Activated CD8-positive, alpha-beta T cell treated with anti-CD3 and anti-CD28 coated beads, Interleukin-2, amount 10 ng/mL, durations not matched to agents 7 days and 5 days (primary cell): Measurements from ENCODE around the gene MEX3A. TPM values are rescaled to one million over a fixed set of nuclear protein-coding genes. Genes with fewer than 3 reads are reported as not detected.

Source experiments
- ATAC-seq: fragments of 150-1000 bp; cut with Tn5 transposase; one replicate; pipeline ENCODE4 v1.10.0; 2021; ENCODE audit warnings: moderate library complexity
- CTCF ChIA-PET: fragments of 350-600 bp; sonication (Branson Sonifier 250); formaldehyde crosslinking; loops from one replicate; lab custom pipeline; 2021; ENCODE audit warnings: antibody characterized with exemption; lab: Charles Lee
- POLR2A ChIA-PET: fragments of 350-600 bp; sonication (Branson Sonifier 250); formaldehyde crosslinking; loops from one replicate; lab custom pipeline; 2021; ENCODE audit warnings: antibody characterized with exemption; lab: Charles Lee
- DNase-seq: peaks from one replicate; pipeline ENCODE4 v3.0.0-alpha.2; 2020
- H3K27ac Mint-ChIP-seq: one replicate; pipeline ENCODE4 v1.8.0; 2021; ENCODE audit warnings: mild to moderate bottlenecking, mixed read lengths
- H3K27me3 Mint-ChIP-seq: one replicate; pipeline ENCODE4 v1.8.0; 2021; ENCODE audit warnings: low read depth, mixed read lengths
- H3K36me3 Mint-ChIP-seq: one replicate; pipeline ENCODE4 v1.8.0; 2021; ENCODE audit warnings: low read depth, mixed read lengths
- H3K4me1 Mint-ChIP-seq: one replicate; pipeline ENCODE4 v1.8.0; 2021; ENCODE audit warnings: low read depth, mixed read lengths
- H3K4me3 Mint-ChIP-seq: one replicate; pipeline ENCODE4 v1.8.0; 2021; ENCODE audit warnings: mild to moderate bottlenecking, mixed read lengths
- H3K9me3 Mint-ChIP-seq: one replicate; pipeline ENCODE4 v1.8.0; 2022; ENCODE audit warnings: mixed read lengths; ENCODE audit not compliant: insufficient read depth
- total RNA-seq, 2 experiments: library from RNA; stranded (reverse); gene quantifications; one replicate each; pipeline ENCODE4 v1.2.3, GENCODE V29; 2021

The MEX3A gene
- total RNA-seq, 2 experiments from 2014 or later: 0.05 TPM

DNA sequence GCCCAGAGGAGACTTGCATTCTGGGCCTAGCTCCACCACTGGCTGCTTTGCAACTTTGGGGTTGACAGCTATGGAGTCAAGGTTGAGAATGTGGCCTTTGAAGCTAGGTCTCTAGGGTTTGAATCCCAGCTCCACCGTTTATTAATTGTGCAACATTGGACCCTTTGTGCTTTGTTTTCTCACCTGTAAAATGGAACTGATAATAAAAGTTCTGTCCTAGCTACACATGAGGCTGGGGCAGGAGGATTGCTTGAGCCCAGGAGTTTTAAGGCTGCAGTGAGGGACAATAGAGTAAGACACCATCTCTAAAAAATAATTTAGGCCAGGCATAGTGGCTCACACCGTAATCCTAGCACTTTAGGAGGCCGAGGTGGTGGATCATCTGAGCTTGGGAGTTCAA, 17.0 kb upstream of the MEX3A start:
- POLR2A ChIA-PET: interaction anchor here (5.4 kb wide), 1 partner anchor 27 kb away, joined by 44 read pairs; no protein-coding TSS in a partner anchor
- CTCF ChIA-PET: interaction anchor here (0.7 to 17.6 kb wide), 10 partner anchors 7 to 260 kb away, joined by 3 to 534 read pairs (median 7); partner anchors contain the start of gene LMNA

DNA sequence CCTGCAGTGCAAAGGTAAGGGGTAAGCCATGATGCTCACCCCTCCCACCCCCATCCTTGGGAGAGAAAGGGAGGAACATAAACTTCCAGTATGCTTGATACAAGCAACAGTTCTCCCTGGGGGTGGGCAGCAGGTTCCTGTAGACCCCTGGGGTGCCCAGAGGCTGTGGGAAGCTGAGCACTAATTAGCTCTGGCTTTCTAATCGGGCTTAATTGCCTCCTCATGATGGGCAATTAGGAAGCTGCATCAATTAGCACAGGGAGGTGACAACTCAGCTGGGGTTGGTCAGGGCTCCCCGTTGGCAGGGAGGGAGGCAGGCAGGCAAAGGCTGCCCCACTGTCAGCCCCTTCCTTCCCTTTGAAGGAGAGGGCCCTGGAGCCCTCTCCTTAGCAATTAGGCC, 16.5 kb upstream of the MEX3A start:
- Mint-ChIP-seq H3K27ac (no peak overlapping the region), H3K36me3 (no peaks in the 10 kb centered on the region), H3K9me3 (no peaks in the 10 kb centered on the region), H3K27me3 (peaks cover 38% of the 10 kb centered on the region), H3K4me1 (peaks cover 45% of the 10 kb centered on the region), H3K4me3 (no peak overlapping the region)
- no peak for DNase-seq
- POLR2A ChIA-PET: interaction anchor here (2.6 to 5.4 kb wide), 2 partner anchors 16 to 28 kb away, joined by 8 to 44 read pairs; partner anchors contain the start of gene LMNA
- no peak for ATAC-seq
- CTCF ChIA-PET: interaction anchor here (0.7 to 17.6 kb wide), 9 partner anchors 8 to 260 kb away, joined by 3 to 534 read pairs (median 9); partner anchors contain the start of gene LMNA

More for the DNA sequence above, 17.0 kb upstream of the MEX3A start:
- ATAC-seq: no peak
- no peaks in the 10 kb centered on the region for H3K36me3 Mint-ChIP-seq
- DNase-seq: no peak
- no peaks in the 10 kb centered on the region for H3K9me3 Mint-ChIP-seq
- no peak overlapping the region for H3K4me3 Mint-ChIP-seq
- peaks cover 34% of the 10 kb centered on the region for H3K27me3 Mint-ChIP-seq
- H3K27ac Mint-ChIP-seq: no peak overlapping the region
- H3K4me1 Mint-ChIP-seq: peaks cover 49% of the 10 kb centered on the region

DNA sequence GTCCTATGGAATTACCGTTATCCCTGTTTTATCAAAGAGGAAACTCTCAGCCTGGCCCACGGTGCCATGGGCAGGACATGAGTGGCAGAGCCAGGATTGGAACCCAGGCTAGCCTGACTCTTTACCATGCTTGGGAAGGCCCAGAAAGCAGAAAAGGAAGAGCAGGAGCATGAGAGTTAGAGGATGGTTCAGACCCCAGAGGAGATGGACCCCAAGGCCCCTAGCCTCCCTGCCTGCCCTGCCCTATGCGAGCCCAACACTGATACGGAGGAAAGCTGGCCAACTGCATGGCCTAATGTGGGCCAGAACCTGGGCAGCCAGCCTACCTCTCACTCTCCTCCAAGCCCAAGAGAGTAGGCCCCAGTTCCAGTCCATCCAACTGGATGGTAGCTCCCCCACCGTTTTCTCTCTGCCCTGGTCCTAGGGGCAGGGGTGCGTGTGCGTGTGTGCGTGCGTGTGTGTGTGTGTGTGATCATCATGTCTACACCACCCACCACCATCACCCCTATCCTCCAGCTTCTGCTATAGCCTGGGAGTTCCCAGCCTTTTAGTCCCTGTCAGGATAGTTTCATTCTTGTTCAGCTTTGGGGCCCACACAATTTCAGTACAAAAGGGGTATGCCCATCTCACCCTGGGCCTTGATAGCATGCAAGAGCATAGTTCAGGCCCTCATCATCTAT, 15.4 kb upstream of the MEX3A start:
- Mint-ChIP-seq H3K9me3 (no peaks in the 10 kb centered on the region), H3K36me3 (no peaks in the 10 kb centered on the region), H3K27ac (no peak overlapping the region), H3K4me3 (no peak overlapping the region), H3K4me1 (peaks cover 36% of the 10 kb centered on the region), H3K27me3 (peaks cover 42% of the 10 kb centered on the region)
- ChIA-PET CTCF (interaction anchor here (0.7 to 17.6 kb wide), 27 partner anchors 7 to 348 kb away, joined by 3 to 534 read pairs (median 4); partner anchors contain the start of genes LMNA and SMG5), POLR2A (interaction anchor here (1.0 to 5.4 kb wide), 4 partner anchors 17 to 184 kb away, joined by 3 to 44 read pairs (median 6); partner anchors contain the start of genes LMNA and SMG5)
- ATAC-seq: peak; percentile 4
- no peak for DNase-seq

DNA sequence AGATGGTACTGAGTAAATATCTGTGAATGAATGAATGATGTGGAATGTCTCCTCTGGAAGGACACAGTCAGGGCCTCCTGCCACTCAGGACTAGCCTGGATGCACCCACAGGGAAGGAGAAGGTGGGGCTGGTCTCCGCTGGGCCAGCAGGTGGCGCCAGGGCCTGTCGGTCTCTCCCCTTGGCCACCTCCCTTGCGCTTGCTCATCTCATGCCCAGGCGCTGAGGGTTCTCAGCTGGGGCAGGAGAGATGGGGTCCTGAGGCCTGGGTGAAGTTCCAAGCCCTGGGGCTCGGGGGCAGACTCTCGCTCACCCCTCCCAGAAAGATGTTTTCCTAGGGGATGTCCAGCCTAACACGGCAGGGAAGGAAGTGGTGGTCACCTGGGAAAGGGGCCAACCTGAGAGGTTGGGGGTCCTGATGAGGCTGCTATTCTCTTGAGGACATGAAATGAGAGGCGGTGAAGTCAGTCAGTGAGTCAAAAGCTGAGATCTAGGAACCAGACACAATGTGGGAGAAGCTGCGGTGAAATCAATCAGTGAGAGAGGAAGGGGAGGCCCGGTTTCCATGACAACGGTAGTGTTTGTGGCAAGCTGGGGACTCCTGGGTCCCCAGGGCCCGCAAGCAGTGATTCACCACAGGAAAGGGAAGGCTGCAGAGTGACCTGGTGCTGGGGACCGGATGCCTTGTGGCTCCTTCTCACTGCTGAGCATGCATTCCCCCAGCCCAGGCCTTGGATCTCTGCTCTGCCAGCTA, 14.6 kb upstream of the MEX3A start:
- Mint-ChIP-seq H3K9me3 (no peaks in the 10 kb centered on the region), H3K27ac (peak overlapping the region; percentile 33), H3K27me3 (peaks cover 47% of the 10 kb centered on the region), H3K4me3 (peak overlapping the region; percentile 0), H3K4me1 (peaks cover 36% of the 10 kb centered on the region), H3K36me3 (no peaks in the 10 kb centered on the region)
- POLR2A ChIA-PET: interaction anchor here (1.0 to 5.4 kb wide), 5 partner anchors 9 to 185 kb away, joined by 3 to 44 read pairs (median 5); partner anchors contain the start of genes LMNA and SMG5
- CTCF ChIA-PET: interaction anchor here (0.7 to 17.6 kb wide), 34 partner anchors 8 to 348 kb away, joined by 3 to 534 read pairs (median 4); partner anchors contain the start of genes LMNA and SMG5
- ATAC-seq: peak; percentile 86
- peak; percentile 85 for DNase-seq

DNA sequence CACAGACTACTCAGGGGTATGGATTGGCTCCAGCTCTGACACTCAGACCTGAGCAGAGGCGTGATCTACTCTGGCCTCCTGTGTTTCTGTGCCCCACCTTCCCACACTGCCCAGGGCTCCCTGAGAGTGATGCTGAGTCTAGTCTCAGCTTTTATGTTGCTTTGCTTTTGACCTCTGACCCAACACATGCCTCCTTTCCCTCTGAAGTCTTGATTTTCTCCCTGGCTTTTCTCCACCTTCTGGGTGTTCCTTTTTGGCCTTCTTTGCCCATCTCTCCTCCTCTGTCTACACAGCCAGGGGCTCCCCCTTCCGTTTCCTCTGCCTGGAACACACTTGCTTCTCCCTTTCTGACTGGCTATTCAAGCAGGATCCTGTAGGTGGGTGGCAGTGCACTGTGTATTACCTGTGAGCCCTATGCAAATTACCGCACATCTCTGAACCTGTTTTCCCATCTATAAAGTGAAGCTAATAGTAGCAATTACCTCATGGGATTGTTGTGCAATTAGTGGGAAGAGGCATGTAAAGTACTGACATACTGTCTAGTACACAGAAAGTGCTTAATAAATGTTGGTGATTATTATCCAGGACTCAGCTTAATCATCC, 13.7 kb upstream of the MEX3A start:
- ATAC-seq (no peak), DNase-seq (no peak)
- peaks cover 44% of the 10 kb centered on the region for H3K27me3 Mint-ChIP-seq
- ChIA-PET CTCF (interaction anchor here (0.7 to 17.6 kb wide), 24 partner anchors 10 to 349 kb away, joined by 3 to 534 read pairs (median 4); partner anchors contain the start of genes LMNA and SSR2), POLR2A (interaction anchor here (1.1 to 5.4 kb wide), 3 partner anchors 10 to 186 kb away, joined by 5 to 44 read pairs (median 5); partner anchors contain the start of gene SMG5)
- H3K27ac Mint-ChIP-seq: no peak overlapping the region
- no peaks in the 10 kb centered on the region for H3K9me3 Mint-ChIP-seq
- peaks cover 36% of the 10 kb centered on the region for H3K4me1 Mint-ChIP-seq
- no peaks in the 10 kb centered on the region for H3K36me3 Mint-ChIP-seq
- peak overlapping the region; percentile 0 for H3K4me3 Mint-ChIP-seq

DNA sequence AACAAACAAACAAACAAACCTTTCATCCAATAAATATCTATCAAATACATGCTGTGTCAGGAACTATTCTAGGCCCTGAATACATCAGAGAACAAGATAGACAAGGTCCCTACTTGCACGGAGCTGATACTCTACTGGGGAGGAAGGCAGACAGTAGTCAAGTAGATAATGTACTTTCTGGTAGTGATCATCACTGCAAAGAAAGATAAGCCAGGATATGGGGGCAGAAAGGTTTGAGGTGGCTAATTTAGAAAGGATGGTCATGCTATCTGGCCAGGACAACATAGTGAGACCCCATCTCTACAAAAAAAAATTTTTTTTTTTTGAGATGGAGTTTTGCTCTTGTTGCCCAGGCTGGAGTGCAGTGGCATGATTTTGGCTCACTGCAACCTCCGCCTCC, 9.3 kb upstream of the MEX3A start:
- no peaks in the 10 kb centered on the region for H3K9me3 Mint-ChIP-seq
- no peak overlapping the region for H3K27ac Mint-ChIP-seq
- ChIA-PET CTCF (interaction anchor here (0.7 to 17.6 kb wide), 17 partner anchors 8 to 230 kb away, joined by 3 to 534 read pairs (median 5); partner anchors contain the start of genes LMNA and SMG5), POLR2A (no interaction called here)
- H3K36me3 Mint-ChIP-seq: no peaks in the 10 kb centered on the region
- peaks cover 18% of the 10 kb centered on the region for H3K4me1 Mint-ChIP-seq
- DNase-seq: no peak
- H3K4me3 Mint-ChIP-seq: no peak overlapping the region
- peaks cover 33% of the 10 kb centered on the region for H3K27me3 Mint-ChIP-seq
- no peak for ATAC-seq

DNA sequence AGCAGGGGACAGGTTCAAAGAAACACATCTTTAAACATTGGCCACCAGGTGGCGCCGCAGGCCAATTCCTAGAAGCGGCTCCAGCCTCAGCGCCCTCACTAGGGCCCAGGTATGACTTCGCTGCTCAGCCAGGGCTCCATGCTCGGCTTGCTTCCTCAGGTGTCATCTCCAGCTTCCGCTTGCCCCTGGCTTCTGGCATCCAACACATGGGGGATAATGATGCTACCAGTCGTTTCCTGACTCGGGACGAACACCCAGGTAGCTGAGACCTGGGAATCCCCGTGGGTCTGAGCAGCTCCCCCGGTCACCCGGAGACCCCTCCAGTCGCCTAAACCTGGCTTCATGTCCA, 8.5 kb upstream of the MEX3A start:
- Mint-ChIP-seq H3K27ac (no peak overlapping the region), H3K36me3 (no peaks in the 10 kb centered on the region), H3K9me3 (no peaks in the 10 kb centered on the region), H3K4me1 (peaks cover 15% of the 10 kb centered on the region), H3K27me3 (peaks cover 38% of the 10 kb centered on the region), H3K4me3 (no peak overlapping the region)
- POLR2A ChIA-PET: no interaction called here
- CTCF ChIA-PET: interaction anchor here (0.6 to 17.6 kb wide), 24 partner anchors 8 to 230 kb away, joined by 3 to 534 read pairs (median 4); partner anchors contain the start of genes LMNA and SMG5
- DNase-seq (peak; percentile 92), ATAC-seq (peak; percentile 98)

DNA sequence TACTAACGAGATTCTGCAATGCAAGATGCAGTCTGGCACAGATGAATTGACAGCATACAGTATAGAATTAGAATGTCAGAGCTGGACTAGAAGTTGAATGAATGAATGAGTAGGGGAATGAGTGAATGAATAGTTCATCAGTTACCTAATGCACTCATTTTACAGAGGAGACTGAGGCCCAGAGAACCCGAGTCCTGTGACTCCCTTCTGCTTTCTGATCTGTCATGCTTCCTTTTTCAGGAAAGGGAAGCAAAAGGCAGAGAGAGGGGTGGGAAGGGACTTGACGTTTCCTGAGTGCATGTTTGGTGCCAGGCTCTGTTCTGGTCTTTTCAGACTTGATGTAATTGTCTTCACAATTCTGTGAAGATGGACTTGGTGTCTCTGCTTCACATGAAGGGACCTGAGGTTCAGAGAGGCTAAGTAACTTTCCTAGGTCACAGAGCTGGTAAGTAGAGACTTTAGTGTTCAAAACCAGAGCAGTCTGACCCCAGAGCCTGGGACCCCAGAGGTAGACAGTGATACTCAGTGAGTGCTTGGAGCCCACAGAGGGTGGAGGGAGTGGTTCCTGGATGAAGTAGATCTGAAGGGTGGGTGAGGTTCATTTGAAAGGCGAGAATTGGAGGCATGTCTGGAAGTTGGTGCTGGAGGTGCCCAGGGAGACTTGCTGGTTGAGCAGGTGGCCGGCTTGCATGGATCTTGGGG, 8.0 kb upstream of the MEX3A start:
- ChIA-PET POLR2A (no interaction called here), CTCF (interaction anchor here (0.9 to 17.6 kb wide), 19 partner anchors 9 to 231 kb away, joined by 3 to 534 read pairs (median 5); partner anchors contain the start of genes LMNA and SMG5)
- no peaks in the 10 kb centered on the region for H3K36me3 Mint-ChIP-seq
- peaks cover 9% of the 10 kb centered on the region for H3K4me1 Mint-ChIP-seq
- no peak overlapping the region for H3K27ac Mint-ChIP-seq
- peaks cover 41% of the 10 kb centered on the region for H3K27me3 Mint-ChIP-seq
- no peak for DNase-seq
- H3K9me3 Mint-ChIP-seq: no peaks in the 10 kb centered on the region
- no peak overlapping the region for H3K4me3 Mint-ChIP-seq
- ATAC-seq: peak; percentile 22

DNA sequence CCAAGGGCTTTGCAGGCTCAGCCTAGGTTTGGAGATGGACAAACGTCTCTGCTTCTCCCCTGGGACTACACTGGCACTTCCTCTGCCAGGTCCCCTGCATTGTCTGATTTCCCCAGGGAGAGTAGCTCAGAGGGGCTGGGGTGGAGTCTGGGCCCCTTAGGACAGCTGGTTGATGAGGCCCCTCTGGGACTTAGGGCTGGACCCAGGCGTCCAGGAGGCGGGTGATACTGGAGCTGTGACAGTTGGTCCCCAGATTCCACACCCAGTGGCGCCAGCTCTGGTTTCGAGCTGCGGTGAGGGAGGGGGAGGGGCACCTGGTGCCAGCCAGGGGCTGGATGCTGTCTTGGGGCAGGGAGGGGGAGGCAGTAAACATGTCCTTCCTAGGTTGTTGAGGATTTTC, 7.4 kb upstream of the MEX3A start:
- Mint-ChIP-seq H3K27ac (no peak overlapping the region), H3K4me3 (no peak overlapping the region), H3K9me3 (no peaks in the 10 kb centered on the region), H3K36me3 (no peaks in the 10 kb centered on the region), H3K27me3 (peaks cover 43% of the 10 kb centered on the region), H3K4me1 (peaks cover 6% of the 10 kb centered on the region)
- DNase-seq (no peak), ATAC-seq (no peak)
- ChIA-PET CTCF (interaction anchor here (1.3 to 17.6 kb wide), 7 partner anchors 9 to 64 kb away, joined by 3 to 534 read pairs (median 7); no protein-coding TSS in a partner anchor), POLR2A (no interaction called here)

DNA sequence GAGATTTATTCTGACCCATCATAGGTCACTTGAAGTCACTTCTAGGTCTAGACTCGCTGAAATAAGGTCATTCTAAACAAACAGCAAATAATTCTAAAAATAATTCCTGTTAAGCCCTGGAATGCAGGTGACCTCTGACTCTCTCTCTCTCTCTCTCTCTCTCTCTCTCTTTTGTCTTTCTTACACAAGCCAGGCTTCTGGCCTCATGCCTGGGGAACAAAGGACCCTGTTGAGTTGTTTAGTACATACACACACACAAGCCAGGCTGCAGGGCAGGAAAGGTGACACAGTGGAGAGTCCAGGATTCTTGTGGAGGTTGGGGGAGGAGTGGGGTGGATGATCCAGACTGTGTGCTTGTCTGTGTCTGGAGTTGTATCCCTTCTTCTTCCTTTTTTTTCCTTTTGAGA, 4.0 kb upstream of the MEX3A start:
- no peaks in the 10 kb centered on the region for H3K9me3 Mint-ChIP-seq
- no peaks in the 10 kb centered on the region for H3K36me3 Mint-ChIP-seq
- H3K27me3 Mint-ChIP-seq: peaks cover 46% of the 10 kb centered on the region
- CTCF ChIA-PET: interaction anchor here (1.6 to 17.6 kb wide), 2 partner anchors 10 to 43 kb away, joined by 7 to 534 read pairs; no protein-coding TSS in a partner anchor
- ATAC-seq: no peak
- POLR2A ChIA-PET: no interaction called here
- no peak overlapping the region for H3K27ac Mint-ChIP-seq
- no peak overlapping the region for H3K4me3 Mint-ChIP-seq
- no peak for DNase-seq
- H3K4me1 Mint-ChIP-seq: peaks cover 6% of the 10 kb centered on the region
